Upper lobe of right lung (tissue), 1 donor: Measurements from ENCODE around the gene USP49. TPM values are rescaled to one million over a fixed set of nuclear protein-coding genes. Genes with fewer than 3 reads are reported as not detected.

ENCODE experiments used
- ATAC-seq: fragments of 200-7000 bp; cut with Tn5 transposase; one replicate; pipeline ENCODE4 v1.9.1; 2020; ENCODE audit warnings: mild to moderate bottlenecking, moderate library complexity
- DNase-seq: peaks from one replicate; pipeline ENCODE4 v3.0.0-alpha.2; 2020
- H3K27ac ChIP-seq: fragments of 200-600 bp; one replicate; pipeline ENCODE4 v1.8.0; 2022
- H3K27me3 ChIP-seq: fragments of 200-600 bp; one replicate; pipeline ENCODE4 v1.8.0; 2022; ENCODE audit warnings: mild to moderate bottlenecking
- H3K36me3 ChIP-seq: fragments of 200-600 bp; one replicate; pipeline ENCODE4 v1.8.0; 2022
- H3K4me1 ChIP-seq: fragments of 200-600 bp; one replicate; pipeline ENCODE4 v1.8.0; 2022
- H3K4me3 ChIP-seq: fragments of 200-600 bp; one replicate; pipeline ENCODE4 v1.8.0; 2022; ENCODE audit warnings: mild to moderate bottlenecking
- H3K9me3 ChIP-seq: fragments of 200-600 bp; one replicate; pipeline ENCODE4 v1.8.0; 2022
- CTCF ChIP-seq: fragments of 200-600 bp; IDR thresholded peaks from one replicate; pipeline ENCODE4 v1.8.0; 2022; ENCODE audit warnings: antibody characterized with exemption
- intact Hi-C: fragments of 100-400 bp; cut with DNase I; formaldehyde crosslinking; loops from one replicate; pipeline ENCODE4 v1.11.0; 2022
- total RNA-seq: library from RNA; stranded (reverse); fragmentation: NEBNext Ultra II Directional; extraction: Animal tissue kit (Norgen Biotek cat#: 25700); gene quantifications from one replicate; pipeline ENCODE4 v1.2.1, GENCODE V29; 2021
- donor health status: DM: no; HTN: yes; CAD: no; lungs with severe emphysema.

USP49 gene
- total RNA-seq, 1 donor from 2014 or later: 2.7 TPM

GRCh38 chr6:41878246-41878645, 16.9 kb downstream of the USP49 start:
- Histone ChIP-seq H3K9me3 (no peaks in the 10 kb centered on the region), H3K27me3 (no peaks in the 10 kb centered on the region), H3K4me1 (no peaks in the 10 kb centered on the region), H3K36me3 (no peaks in the 10 kb centered on the region), H3K4me3 (no peak overlapping the region), H3K27ac (no peak overlapping the region)
- DNase-seq (no peak), ATAC-seq (no peak)
- TF ChIP-seq CTCF: no peak
- intact Hi-C loops: no loop called here

- Histone ChIP-seq H3K27ac (no peak overlapping the region), H3K4me3 (no peak overlapping the region), H3K36me3 (no peaks in the 10 kb centered on the region), H3K27me3 (no peaks in the 10 kb centered on the region), H3K9me3 (no peaks in the 10 kb centered on the region), H3K4me1 (no peaks in the 10 kb centered on the region)
- no peak for ATAC-seq
- intact Hi-C loops: no loop called here
- no peak for TF ChIP-seq CTCF
- DNase-seq: no peak
These were observed 18.0 kb downstream of the USP49 start for GRCh38 chr6:41877051-41877680.

GRCh38 chr6:41874741-41875140, 20.4 kb downstream of the USP49 start:
- no peak overlapping the region for H3K4me3 ChIP-seq
- ATAC-seq: no peak
- H3K27me3 ChIP-seq: no peaks in the 10 kb centered on the region
- H3K4me1 ChIP-seq: no peaks in the 10 kb centered on the region
- H3K36me3 ChIP-seq: no peaks in the 10 kb centered on the region
- no peak for TF ChIP-seq CTCF
- intact Hi-C loops: no loop called here
- no peaks in the 10 kb centered on the region for H3K9me3 ChIP-seq
- DNase-seq: no peak
- no peak overlapping the region for H3K27ac ChIP-seq

- no peaks in the 10 kb centered on the region for H3K4me1 ChIP-seq
- no peak overlapping the region for H3K4me3 ChIP-seq
- no peaks in the 10 kb centered on the region for H3K9me3 ChIP-seq
- no peak overlapping the region for H3K27ac ChIP-seq
- intact Hi-C loops: no loop called here
- peak; percentile 73 for ATAC-seq
- no peaks in the 10 kb centered on the region for H3K36me3 ChIP-seq
- no peaks in the 10 kb centered on the region for H3K27me3 ChIP-seq
- peak; percentile 67 for DNase-seq
- no peak for TF ChIP-seq CTCF
These were observed 23.0 kb downstream of the USP49 start for GRCh38 chr6:41872147-41872546.

GRCh38 chr6:41871691-41872090, 23.5 kb downstream of the USP49 start:
- Histone ChIP-seq H3K36me3 (no peaks in the 10 kb centered on the region), H3K9me3 (no peaks in the 10 kb centered on the region), H3K27me3 (no peaks in the 10 kb centered on the region), H3K27ac (no peak overlapping the region), H3K4me1 (no peaks in the 10 kb centered on the region), H3K4me3 (no peak overlapping the region)
- ATAC-seq (no peak), DNase-seq (no peak)
- TF ChIP-seq CTCF: no peak
- intact Hi-C loops: no loop called here

GRCh38 chr6:41859356-41859755, 35.8 kb downstream of the USP49 start:
- H3K27ac ChIP-seq: no peak overlapping the region
- intact Hi-C loops: no loop called here
- H3K4me1 ChIP-seq: no peaks in the 10 kb centered on the region
- ATAC-seq: no peak
- no peak overlapping the region for H3K4me3 ChIP-seq
- H3K9me3 ChIP-seq: no peaks in the 10 kb centered on the region
- no peak for TF ChIP-seq CTCF
- no peaks in the 10 kb centered on the region for H3K36me3 ChIP-seq
- no peaks in the 10 kb centered on the region for H3K27me3 ChIP-seq
- DNase-seq: no peak
